Neutrophil (primary cell): Measurements from ENCODE around the gene RAPGEF2.

Source experiments
- H3K27ac ChIP-seq: fragments of 200-600 bp; sonication (generic); 2 replicates; pipeline ENCODE4 v1.5.1; 2016; ENCODE audit warnings: mild to moderate bottlenecking, moderate library complexity
- H3K27me3 ChIP-seq: fragments of 200-600 bp; sonication (generic); 2 replicates; pipeline ENCODE4 v1.6.0; 2016; ENCODE audit warnings: mild to moderate bottlenecking
- H3K36me3 ChIP-seq: fragments of 200-600 bp; sonication (generic); 2 replicates; pipeline ENCODE4 v1.5.1; 2017
- H3K4me1 ChIP-seq, 2 experiments: fragments of 200-600 bp in 1 of 2; sonication (generic) in 1 of 2; 1 replicate in 1 of 2; 2 replicates in 1 of 2; pipeline versions ENCODE4 v1.5.1 to v1.6.1; 2013 to 2016; ENCODE audit warnings: low read depth in 1 of 2, low read length in 1 of 2, mild to moderate bottlenecking in 1 of 2, moderate library complexity in 1 of 2; ENCODE audit not compliant: control insufficient read depth in 1 of 2, insufficient read depth in 1 of 2
- H3K4me3 ChIP-seq, 2 experiments: fragments of 200-600 bp in 1 of 2; sonication (generic) in 1 of 2; 1 replicate in 1 of 2; 2 replicates in 1 of 2; pipeline ENCODE4 v1.5.1; 2013 to 2016; ENCODE audit warnings: low read depth in 1 of 2, low read length in 1 of 2, mild to moderate bottlenecking in 1 of 2, moderate library complexity in 1 of 2
- H3K9me3 ChIP-seq: fragments of 200-600 bp; sonication (generic); 2 replicates; pipeline ENCODE4 v1.5.1; 2016
- TF ChIP-seq, protein P1 (sequence below): fragments of 200-600 bp; sonication (generic); IDR thresholded peaks from 2 replicates; pipeline ENCODE4 v1.5.1; 2016; ENCODE audit warnings: antibody characterized with exemption

The RAPGEF2 gene

DNA sequence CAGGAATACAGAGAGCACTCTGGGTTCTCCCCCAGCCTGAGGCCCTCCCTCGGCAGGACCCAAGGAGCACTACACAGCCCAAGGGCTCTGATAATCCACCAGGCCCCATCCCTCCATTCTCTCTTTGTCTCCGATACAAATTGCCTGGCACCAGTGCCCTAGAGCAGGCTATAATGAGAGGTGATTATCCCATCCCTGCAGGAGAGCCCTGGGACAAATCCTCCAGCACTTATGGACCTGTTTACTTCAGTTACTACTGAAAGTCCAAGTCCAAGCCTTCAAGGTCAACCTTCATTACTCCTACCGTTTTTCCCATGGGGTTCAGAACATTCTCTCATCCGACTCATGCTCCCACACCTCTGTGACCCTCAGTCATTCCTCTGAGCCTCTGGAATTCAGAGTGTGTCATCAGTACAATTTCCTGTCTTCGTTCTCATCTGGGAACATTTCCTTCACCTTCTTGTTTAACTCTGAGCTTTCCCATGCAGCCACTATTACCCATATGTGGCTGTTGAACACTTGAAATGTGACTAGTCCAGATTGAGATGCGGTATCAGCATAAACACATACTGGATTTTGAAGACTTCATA, 299.0 kb downstream of the RAPGEF2 start:
- TF ChIP-seq, protein P1, sequence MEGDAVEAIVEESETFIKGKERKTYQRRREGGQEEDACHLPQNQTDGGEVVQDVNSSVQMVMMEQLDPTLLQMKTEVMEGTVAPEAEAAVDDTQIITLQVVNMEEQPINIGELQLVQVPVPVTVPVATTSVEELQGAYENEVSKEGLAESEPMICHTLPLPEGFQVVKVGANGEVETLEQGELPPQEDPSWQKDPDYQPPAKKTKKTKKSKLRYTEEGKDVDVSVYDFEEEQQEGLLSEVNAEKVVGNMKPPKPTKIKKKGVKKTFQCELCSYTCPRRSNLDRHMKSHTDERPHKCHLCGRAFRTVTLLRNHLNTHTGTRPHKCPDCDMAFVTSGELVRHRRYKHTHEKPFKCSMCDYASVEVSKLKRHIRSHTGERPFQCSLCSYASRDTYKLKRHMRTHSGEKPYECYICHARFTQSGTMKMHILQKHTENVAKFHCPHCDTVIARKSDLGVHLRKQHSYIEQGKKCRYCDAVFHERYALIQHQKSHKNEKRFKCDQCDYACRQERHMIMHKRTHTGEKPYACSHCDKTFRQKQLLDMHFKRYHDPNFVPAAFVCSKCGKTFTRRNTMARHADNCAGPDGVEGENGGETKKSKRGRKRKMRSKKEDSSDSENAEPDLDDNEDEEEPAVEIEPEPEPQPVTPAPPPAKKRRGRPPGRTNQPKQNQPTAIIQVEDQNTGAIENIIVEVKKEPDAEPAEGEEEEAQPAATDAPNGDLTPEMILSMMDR, result no peak
- H3K9me3 ChIP-seq, result no peaks in the 10 kb centered on the region
- H3K4me1 ChIP-seq, result peaks cover 2 to 6% of the 10 kb centered on the region in 2 experiments
- peaks cover 5% of the 10 kb centered on the region for H3K27me3 ChIP-seq
- H3K36me3 ChIP-seq, result no peaks in the 10 kb centered on the region
- H3K4me3 ChIP-seq, result no peak overlapping the region
- no peak overlapping the region for H3K27ac ChIP-seq
